RWPE2 (cell line): ENCODE data around the gene PTTG1IP.

Source experiments
- ATAC-seq: fragments of 200-7000 bp; cut with Tn5 transposase; 3 replicates; pipeline ENCODE4 v1.9.1; 2021; ENCODE audit warnings: low read depth
- DNase-seq: peaks from one replicate; pipeline ENCODE4 v3.0.0-alpha.2; 2020; ENCODE audit warnings: low spot score
- H3K27ac ChIP-seq: fragments of 450-650 bp; 2 replicates; pipeline ENCODE4 v1.5.1; 2017; ENCODE audit warnings: mild to moderate bottlenecking; ENCODE audit not compliant: poor library complexity, severe bottlenecking
- H3K27me3 ChIP-seq: fragments of 250-450 bp; sonication (Bioruptor Pico); 2 replicates; pipeline ENCODE4 v1.5.1; 2021; ENCODE audit warnings: mild to moderate bottlenecking, moderate library complexity; ENCODE audit not compliant: insufficient read depth, poor library complexity, severe bottlenecking
- H3K36me3 ChIP-seq: fragments of 250-450 bp; sonication (Bioruptor Pico); 2 replicates; pipeline ENCODE4 v1.5.1; 2020; ENCODE audit warnings: low read depth, mild to moderate bottlenecking, moderate library complexity
- H3K4me1 ChIP-seq: fragments of 250-450 bp; sonication (Bioruptor Pico); 2 replicates; pipeline ENCODE4 v1.5.1; 2021; ENCODE audit warnings: mild to moderate bottlenecking, moderate library complexity; ENCODE audit not compliant: insufficient read depth, poor library complexity, severe bottlenecking
- H3K4me3 ChIP-seq: fragments of 250-450 bp; sonication (Bioruptor Pico); 2 replicates; pipeline ENCODE4 v1.5.1; 2021; ENCODE audit warnings: mild to moderate bottlenecking, moderate library complexity; ENCODE audit not compliant: severe bottlenecking
- H3K9me3 ChIP-seq: fragments of 250-450 bp; sonication (Bioruptor Pico); 2 replicates; pipeline ENCODE4 v1.5.1; 2021; ENCODE audit warnings: mild to moderate bottlenecking, moderate library complexity; ENCODE audit not compliant: severe bottlenecking
- TF ChIP-seq, protein P1 (sequence below): fragments of 450-650 bp; IDR thresholded peaks from one replicate; pipeline ENCODE4 v1.5.1; 2017; ENCODE audit warnings: mild to moderate bottlenecking, moderate library complexity; ENCODE audit not compliant: poor library complexity, severe bottlenecking

Gene PTTG1IP

DNA sequence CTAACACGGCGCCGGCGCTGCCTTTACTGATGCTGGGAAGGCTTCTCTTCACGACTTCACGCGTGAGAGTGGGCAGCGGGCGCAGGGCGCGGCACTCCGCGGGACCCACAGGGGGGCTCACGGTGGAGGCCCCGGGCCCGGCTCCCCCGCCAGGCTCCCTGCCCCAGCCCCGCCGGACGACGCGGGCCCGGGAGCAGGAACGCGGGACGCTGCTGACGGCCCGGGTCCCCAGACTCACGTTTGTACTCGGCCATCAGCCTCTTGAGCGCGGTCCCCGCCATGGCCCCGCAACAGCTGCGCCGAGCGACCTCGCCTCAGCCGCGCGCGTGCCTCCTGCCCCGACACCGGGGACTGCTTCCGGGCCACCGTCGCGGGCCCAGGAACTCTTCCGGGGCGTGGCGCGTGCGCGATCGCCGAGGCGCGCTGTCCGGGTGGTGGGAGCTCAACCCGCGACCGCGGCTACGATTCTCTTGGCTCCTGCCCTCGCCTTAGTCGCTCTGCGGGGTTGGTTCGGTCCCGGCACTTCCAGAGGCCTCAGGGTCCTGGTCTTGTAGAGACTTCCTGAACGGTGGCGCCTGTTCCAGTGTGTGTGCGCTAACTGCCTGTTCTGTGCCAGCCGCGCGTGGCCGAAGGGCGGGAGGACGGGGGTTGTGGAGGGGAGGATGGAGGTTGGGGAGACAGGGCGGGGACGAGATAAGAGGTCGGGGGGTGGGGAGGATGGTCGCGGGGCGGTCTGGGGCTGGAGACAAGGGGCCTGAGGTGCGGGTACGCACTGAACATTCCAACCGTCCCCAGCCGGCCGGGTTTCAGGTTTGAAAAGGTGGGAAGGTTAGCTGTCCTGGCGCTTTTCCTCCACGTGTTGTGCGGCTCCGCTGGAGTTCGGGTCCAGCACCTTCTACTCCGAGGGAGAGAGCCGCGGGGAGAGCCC is 71.8 kb downstream of the PTTG1IP start, which contains the start of gene UBE2G2:
UBE2G2 (minus strand) TSS at position 353 of the 928 bp plus-strand sequence; CDS start at position 281, 72 bp downstream.
- TF ChIP-seq, protein P1, sequence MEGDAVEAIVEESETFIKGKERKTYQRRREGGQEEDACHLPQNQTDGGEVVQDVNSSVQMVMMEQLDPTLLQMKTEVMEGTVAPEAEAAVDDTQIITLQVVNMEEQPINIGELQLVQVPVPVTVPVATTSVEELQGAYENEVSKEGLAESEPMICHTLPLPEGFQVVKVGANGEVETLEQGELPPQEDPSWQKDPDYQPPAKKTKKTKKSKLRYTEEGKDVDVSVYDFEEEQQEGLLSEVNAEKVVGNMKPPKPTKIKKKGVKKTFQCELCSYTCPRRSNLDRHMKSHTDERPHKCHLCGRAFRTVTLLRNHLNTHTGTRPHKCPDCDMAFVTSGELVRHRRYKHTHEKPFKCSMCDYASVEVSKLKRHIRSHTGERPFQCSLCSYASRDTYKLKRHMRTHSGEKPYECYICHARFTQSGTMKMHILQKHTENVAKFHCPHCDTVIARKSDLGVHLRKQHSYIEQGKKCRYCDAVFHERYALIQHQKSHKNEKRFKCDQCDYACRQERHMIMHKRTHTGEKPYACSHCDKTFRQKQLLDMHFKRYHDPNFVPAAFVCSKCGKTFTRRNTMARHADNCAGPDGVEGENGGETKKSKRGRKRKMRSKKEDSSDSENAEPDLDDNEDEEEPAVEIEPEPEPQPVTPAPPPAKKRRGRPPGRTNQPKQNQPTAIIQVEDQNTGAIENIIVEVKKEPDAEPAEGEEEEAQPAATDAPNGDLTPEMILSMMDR, result peak; percentile 7
- H3K27me3 ChIP-seq, result no peaks in the 10 kb centered on the region
- H3K4me1 ChIP-seq, result peaks cover 11% of the 10 kb centered on the region
- peak within 1 kb of the TSS; percentile 88 for H3K4me3 ChIP-seq
- H3K9me3 ChIP-seq, result no peaks in the 10 kb centered on the region
- ATAC-seq (peak; percentile 87), DNase-seq (peak; percentile 77)
- H3K36me3 ChIP-seq, result peaks cover 74% of the 10 kb centered on the region
- peak within 1 kb of the TSS; percentile 57 for H3K27ac ChIP-seq

DNA sequence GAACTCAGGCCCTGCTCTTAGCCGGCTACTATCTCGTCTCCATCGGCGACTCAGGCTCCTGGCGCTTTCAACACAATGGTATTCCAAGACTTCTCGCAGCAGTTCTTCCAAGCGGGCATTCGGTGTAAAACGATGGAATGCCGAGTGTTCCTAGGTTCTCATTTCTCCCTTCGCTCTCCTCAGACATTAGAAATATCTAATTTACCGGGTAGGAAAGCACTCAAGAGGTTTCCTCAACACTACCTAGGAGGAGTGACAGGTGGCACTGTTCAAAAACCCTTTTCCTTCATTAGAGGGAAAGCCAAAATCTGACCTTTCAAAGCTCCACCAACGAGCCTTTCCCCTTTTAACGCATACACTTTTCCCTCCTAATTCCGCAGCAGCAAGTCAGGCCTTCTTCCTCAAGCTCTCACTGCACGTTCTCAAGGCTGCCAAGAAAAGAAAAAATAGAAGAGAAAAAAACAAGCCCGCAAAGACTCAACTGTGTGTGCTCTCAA is 72.5 kb downstream of the PTTG1IP start:
- no peaks in the 10 kb centered on the region for H3K9me3 ChIP-seq
- H3K27ac ChIP-seq, result peak overlapping the region; percentile 57
- peaks cover 76% of the 10 kb centered on the region for H3K36me3 ChIP-seq
- H3K27me3 ChIP-seq, result no peaks in the 10 kb centered on the region
- peak; percentile 33; the same call in 1 of the 3 replicates for ATAC-seq
- H3K4me1 ChIP-seq, result peaks cover 11% of the 10 kb centered on the region
- TF ChIP-seq, protein P1, result peak; percentile 34
- no peak for DNase-seq
- H3K4me3 ChIP-seq, result peak overlapping the region; percentile 88

DNA sequence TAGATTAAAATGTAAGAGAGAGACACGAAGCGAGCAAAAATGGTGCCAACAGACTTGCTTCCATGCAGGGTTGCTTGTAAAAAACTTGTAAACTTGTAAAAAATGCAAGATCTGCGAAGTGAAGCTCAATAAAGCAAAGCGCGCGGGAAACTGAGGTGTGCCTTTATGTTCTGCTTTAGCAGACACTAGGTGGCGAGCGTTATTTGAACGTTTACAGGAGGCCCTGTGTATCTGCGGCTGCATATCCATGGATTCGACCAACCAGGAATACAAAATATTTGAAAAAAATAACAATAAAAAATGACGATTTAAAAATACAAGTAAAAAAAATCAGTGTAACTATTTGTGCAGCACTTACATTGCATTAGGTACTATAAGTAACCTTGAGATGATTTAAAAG is 73.4 kb downstream of the PTTG1IP start:
- TF ChIP-seq, protein P1, result peak; percentile 66
- DNase-seq (no peak), ATAC-seq (no peak)
- Histone ChIP-seq H3K9me3 (no peaks in the 10 kb centered on the region), H3K4me3 (peak overlapping the region; percentile 88), H3K4me1 (peaks cover 11% of the 10 kb centered on the region), H3K27me3 (no peaks in the 10 kb centered on the region), H3K36me3 (peaks cover 71% of the 10 kb centered on the region), H3K27ac (no peak overlapping the region)

DNA sequence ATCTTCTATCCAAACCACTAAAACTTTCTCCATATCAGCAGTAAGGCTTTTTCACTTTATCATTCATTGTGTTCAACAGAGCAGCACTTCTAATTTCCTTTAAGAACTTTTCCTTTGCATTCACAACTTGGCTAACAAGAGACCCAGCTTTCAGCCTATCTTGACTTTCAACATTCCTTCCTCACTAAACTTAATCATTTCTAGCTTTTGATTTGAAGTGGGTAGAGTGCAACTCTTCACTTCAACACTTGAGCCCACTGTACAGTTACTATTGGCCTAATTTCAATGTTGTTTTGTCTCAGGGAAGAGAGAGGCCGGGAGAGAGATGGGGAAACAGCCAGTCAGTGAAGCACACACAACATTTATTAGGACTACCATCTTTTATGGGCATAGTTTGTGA is 73.8 kb downstream of the PTTG1IP start:
- no peak for DNase-seq
- H3K4me3 ChIP-seq, result no peak overlapping the region
- H3K36me3 ChIP-seq, result peaks cover 68% of the 10 kb centered on the region
- peaks cover 11% of the 10 kb centered on the region for H3K4me1 ChIP-seq
- H3K27ac ChIP-seq, result no peak overlapping the region
- no peaks in the 10 kb centered on the region for H3K9me3 ChIP-seq
- TF ChIP-seq, protein P1, result no peak
- ATAC-seq, result no peak
- H3K27me3 ChIP-seq, result no peaks in the 10 kb centered on the region
